ENCODE measurements around the gene PGM5.
"Not testable (repeated sequence)": the region's sequence is repeated elsewhere in the genome, so short reads cannot be mapped to it uniquely, and the experiment has no call there.

DNA sequence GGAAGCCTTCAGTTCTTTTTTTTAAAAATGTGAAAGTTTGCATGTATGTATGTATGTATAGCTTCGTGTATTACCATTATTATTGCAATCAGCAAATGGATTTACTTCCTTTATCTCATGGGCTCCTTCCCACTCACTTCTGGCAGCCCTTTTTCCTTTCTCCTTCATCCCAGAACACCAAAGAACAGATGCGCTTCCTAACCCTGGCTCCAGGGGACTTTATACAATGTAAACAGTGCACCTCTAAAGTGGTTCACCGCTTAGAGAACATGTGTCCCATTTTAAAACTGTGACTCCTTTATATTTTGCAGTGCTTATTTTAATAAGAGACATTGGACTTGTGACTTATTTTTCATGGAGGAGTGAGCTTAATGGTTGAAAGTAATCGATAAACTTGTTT, 13.2 kb upstream of the PGM5 start:
- not testable (repeated sequence) for TF ChIP-seq POLR2A, POLR2AphosphoS5 (IDR thresholded peaks at IDR 0.05; ENCODE audit: low read depth, low read length)
